Measurements from ENCODE around the gene USP20. TPM values are rescaled to one million over a fixed set of nuclear protein-coding genes. Genes with fewer than 3 reads are reported as not detected.

USP20 gene
- total RNA-seq, 2 donors from 2014 or later: 14.5 to 23.4 TPM

- no peak for TF ChIP-seq CTCF (IDR thresholded peaks at IDR 0.05)
- TF ChIP-seq POLR2A (IDR thresholded peaks at IDR 0.05): no peak
- intact Hi-C loops (cut with DNase I): no loop called here
- Histone ChIP-seq H3K27me3 (no peaks in the 10 kb centered on the region), H3K9me3 (no peaks in the 10 kb centered on the region), H3K36me3 (replicated peaks in 1 of 2; ENCODE audit: insufficient read depth in 1 of 2, low read depth in 2 of 2) (peaks cover 0 to 19% of the 10 kb centered on the region in 2 donors), H3K4me1 (no peaks in the 10 kb centered on the region), H3K27ac (no peak overlapping the region), H3K4me3 (no peak overlapping the region)
- ATAC-seq (no peak), DNase-seq (no peak)
- 85 to 89% methylated on average over 7 of the region's 7 CpGs for WGBS, 2 donors
Observed at GRCh38 chr9:129857207-129857606, 21.9 kb downstream of the USP20 start.

GRCh38 chr9:129858167-129858962 lies 23.1 kb downstream of the USP20 start:
- Histone ChIP-seq H3K4me1 (no peaks in the 10 kb centered on the region), H3K36me3 (replicated peaks in 1 of 2; ENCODE audit: insufficient read depth in 1 of 2, low read depth in 2 of 2) (peaks cover 0 to 9% of the 10 kb centered on the region in 2 donors), H3K9me3 (no peaks in the 10 kb centered on the region), H3K27ac (no peak overlapping the region), H3K4me3 (no peak overlapping the region), H3K27me3 (no peaks in the 10 kb centered on the region)
- 81 to 89% methylated on average over 10 to 11 of the region's 11 CpGs for WGBS, 2 donors
- ATAC-seq (no peak), DNase-seq (no peak)
- TF ChIP-seq CTCF (IDR thresholded peaks at IDR 0.05) (no peak), POLR2A (IDR thresholded peaks at IDR 0.05) (no peak)
- intact Hi-C loops (cut with DNase I): no loop called here

- TF ChIP-seq POLR2A (IDR thresholded peaks at IDR 0.05) (no peak), CTCF (IDR thresholded peaks at IDR 0.05) (no peak)
- Histone ChIP-seq H3K9me3 (no peaks in the 10 kb centered on the region), H3K36me3 (replicated peaks in 1 of 2; ENCODE audit: insufficient read depth in 1 of 2, low read depth in 2 of 2) (peaks cover 0 to 8% of the 10 kb centered on the region in 2 donors), H3K27me3 (no peaks in the 10 kb centered on the region), H3K4me1 (no peaks in the 10 kb centered on the region), H3K27ac (no peak overlapping the region), H3K4me3 (no peak overlapping the region)
- DNase-seq: no peak
- no peak for ATAC-seq
- intact Hi-C loops (cut with DNase I): no loop called here
- WGBS, 2 donors: 65 to 74% methylated on average over 10 to 11 of the region's 11 CpGs
Observed at GRCh38 chr9:129860653-129861446, 25.6 kb downstream of the USP20 start.

- no peak for DNase-seq
- peaks cover 0 to 8% of the 10 kb centered on the region in 2 donors for H3K36me3 ChIP-seq (replicated peaks in 1 of 2; ENCODE audit: insufficient read depth in 1 of 2, low read depth in 2 of 2)
Observed at GRCh38 chr9:129861447-129861827, 26.2 kb downstream of the USP20 start.

More at GRCh38 chr9:129861447-129861827, 26.2 kb downstream of the USP20 start:
- no peaks in the 10 kb centered on the region for H3K27me3 ChIP-seq
- H3K27ac ChIP-seq: no peak overlapping the region
- no peak for TF ChIP-seq POLR2A (IDR thresholded peaks at IDR 0.05)
- no peak for TF ChIP-seq CTCF (IDR thresholded peaks at IDR 0.05)
- H3K9me3 ChIP-seq: no peaks in the 10 kb centered on the region
- no peak overlapping the region for H3K4me3 ChIP-seq
- intact Hi-C loops (cut with DNase I): no loop called here
- H3K4me1 ChIP-seq: no peaks in the 10 kb centered on the region
- ATAC-seq: no peak
- 85 to 92% methylated on average over 11 of the region's 12 CpGs for WGBS, 2 donors
